Smooth muscle cell (in vitro differentiated cells): ENCODE results near the gene NLRP12. TPM values are rescaled to one million over a fixed set of nuclear protein-coding genes. Genes with fewer than 3 reads are reported as not detected.
"Not testable (repeated sequence)": the region's sequence is repeated elsewhere in the genome, so short reads cannot be mapped to it uniquely, and the experiment has no call there.

Experiments used
- DNase-seq: peaks from one replicate; lab custom pipeline; 2025; ENCODE audit not compliant: unreplicated experiment; lab: John Stamatoyannopoulos, UW
- H2AFZ ChIP-seq: fragments of 200-600 bp; sonication (generic); 2 replicates; pipeline ENCODE4 v1.6.0; 2016; ENCODE audit warnings: antibody characterized with exemption, low read depth, mild to moderate bottlenecking
- H3F3A ChIP-seq: fragments of 200-600 bp; sonication (generic); 2 replicates; pipeline ENCODE4 v1.6.0; 2017; ENCODE audit warnings: antibody characterized with exemption, low read depth
- H3K27ac ChIP-seq: fragments of 200-600 bp; sonication (generic); 2 replicates; pipeline ENCODE4 v1.5.1; 2016; ENCODE audit warnings: low read depth, mild to moderate bottlenecking
- H3K27me3 ChIP-seq: fragments of 200-600 bp; sonication (generic); 2 replicates; pipeline ENCODE4 v1.6.1; 2016; ENCODE audit warnings: low read depth, mild to moderate bottlenecking
- H3K36me3 ChIP-seq: fragments of 200-600 bp; sonication (generic); 2 replicates; pipeline ENCODE4 v1.5.1; 2016; ENCODE audit warnings: low read depth
- H3K4me1 ChIP-seq: fragments of 200-600 bp; sonication (generic); 2 replicates; pipeline ENCODE4 v1.5.1; 2016; ENCODE audit warnings: low read depth
- H3K4me2 ChIP-seq: fragments of 200-600 bp; sonication (generic); 2 replicates; pipeline ENCODE4 v1.6.0; 2016; ENCODE audit warnings: mild to moderate bottlenecking
- H3K4me3 ChIP-seq: fragments of 200-600 bp; sonication (generic); 2 replicates; pipeline ENCODE4 v1.5.1; 2016; ENCODE audit warnings: mild to moderate bottlenecking
- H3K79me2 ChIP-seq: fragments of 200-600 bp; sonication (generic); 2 replicates; pipeline ENCODE4 v1.6.0; 2016; ENCODE audit warnings: low read depth, mild to moderate bottlenecking
- H3K9ac ChIP-seq: fragments of 200-600 bp; sonication (generic); 2 replicates; pipeline ENCODE4 v1.6.0; 2016; ENCODE audit warnings: low read depth
- H3K9me3 ChIP-seq: fragments of 200-600 bp; sonication (generic); replicated peaks from 2 replicates; pipeline ENCODE4 v1.5.1; 2016; ENCODE audit warnings: low read depth
- H4K20me1 ChIP-seq: fragments of 200-600 bp; sonication (generic); 2 replicates; pipeline ENCODE4 v1.6.0; 2016; ENCODE audit warnings: low read depth
- CTCF ChIP-seq: fragments of 200-600 bp; sonication (generic); IDR thresholded peaks from 2 replicates; pipeline ENCODE4 v1.5.1; 2017; ENCODE audit warnings: borderline replicate concordance, mild to moderate bottlenecking, antibody characterized with exemption; ENCODE audit not compliant: insufficient read depth, poor library complexity, severe bottlenecking
- WGBS: methylation state at CpG from one replicate; pipeline ENCODE4 v1.1.7; 2016; ENCODE audit warnings: low lambda C conversion rate; 5-methylcytosine and 5-hydroxymethylcytosine counted together
- polyA plus RNA-seq: library from polyadenylated mRNA; unstranded; fragments of >200 nt; fragmentation: Nextera tagmentation; extraction: Ambion mirVana; gene quantifications from 2 replicates; pipeline ENCODE4 v1.2.1, GENCODE V29; 2016
- total RNA-seq: library from RNA; depleted of rRNA; stranded (reverse); fragments of >200 nt; gene quantifications from 2 replicates; pipeline ENCODE4 v1.2.3, GENCODE V29; 2014

NLRP12 gene
- total and polyA plus RNA-seq, 2 experiments from 2014 or later = 0.04 TPM; not detected in 1

GRCh38 chr19:53775524-53775923 lies 48.6 kb downstream of the NLRP12 start:
- H3K27ac ChIP-seq = no peak overlapping the region
- H3K9me3 ChIP-seq = no peaks in the 10 kb centered on the region
- H3K36me3 ChIP-seq = no peaks in the 10 kb centered on the region
- 77% methylated on average over 18 of the region's 18 CpGs for WGBS
- no peak overlapping the region for H3K9ac ChIP-seq
- H3K4me1 ChIP-seq = peaks cover 3% of the 10 kb centered on the region
- no peak overlapping the region for H2AFZ ChIP-seq
- no peak overlapping the region for H3K4me2 ChIP-seq
- H3K4me3 ChIP-seq = no peak overlapping the region
- no peaks in the 10 kb centered on the region for H3K27me3 ChIP-seq
- TF ChIP-seq CTCF = no peak
- no peaks in the 10 kb centered on the region for H4K20me1 ChIP-seq
- H3F3A ChIP-seq = no peaks in the 10 kb centered on the region
- DNase-seq = no peak
- no peaks in the 10 kb centered on the region for H3K79me2 ChIP-seq

GRCh38 chr19:53774491-53774890 lies 49.6 kb downstream of the NLRP12 start:
- not testable (repeated sequence) for H3K27me3 ChIP-seq, H3K9me3 ChIP-seq, H3K4me3 ChIP-seq, H2AFZ ChIP-seq, DNase-seq, H3K79me2 ChIP-seq, H4K20me1 ChIP-seq, H3K9ac ChIP-seq, H3K27ac ChIP-seq, H3K4me2 ChIP-seq, H3K4me1 ChIP-seq, H3F3A ChIP-seq, H3K36me3 ChIP-seq
- 14% methylated on average over 7 of the region's 7 CpGs for WGBS

- H3K79me2 ChIP-seq = no peaks in the 10 kb centered on the region
- H3K36me3 ChIP-seq = no peaks in the 10 kb centered on the region
- no peaks in the 10 kb centered on the region for H3F3A ChIP-seq
- no peak for TF ChIP-seq CTCF
- no peaks in the 10 kb centered on the region for H3K27me3 ChIP-seq
- no peak overlapping the region for H3K4me2 ChIP-seq
- no peaks in the 10 kb centered on the region for H4K20me1 ChIP-seq
- DNase-seq = no peak
- no peak overlapping the region for H3K27ac ChIP-seq
- peaks cover 3% of the 10 kb centered on the region for H3K4me1 ChIP-seq
- no peak overlapping the region for H2AFZ ChIP-seq
- H3K4me3 ChIP-seq = no peak overlapping the region
- no peak overlapping the region for H3K9ac ChIP-seq
- no peaks in the 10 kb centered on the region for H3K9me3 ChIP-seq
- 30% methylated on average over 4 of the region's 4 CpGs for WGBS
These were observed 50.1 kb downstream of the NLRP12 start for GRCh38 chr19:53773999-53774398.

DNA sequence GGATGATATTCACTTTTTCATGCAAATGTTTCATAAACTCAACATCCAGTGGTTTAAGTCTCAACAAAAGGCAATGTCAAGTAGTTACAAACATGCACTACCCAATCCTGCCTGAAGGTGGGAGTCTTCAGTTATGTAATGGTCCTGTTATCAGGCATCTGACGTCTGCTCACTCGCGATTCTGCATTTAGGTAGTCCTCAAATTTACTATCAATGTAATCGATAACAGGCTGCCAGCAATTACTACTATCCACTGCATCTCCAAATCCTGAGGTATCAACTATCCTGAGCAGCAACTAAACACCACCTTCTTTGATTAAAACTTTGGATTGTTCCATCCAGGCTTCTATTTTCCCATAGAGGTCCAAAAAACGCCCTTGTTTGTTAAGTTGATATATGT lies 51.2 kb downstream of the NLRP12 start:
- H2AFZ ChIP-seq = peak overlapping the region; percentile 56
- H3K36me3 ChIP-seq = no peaks in the 10 kb centered on the region
- H3K27me3 ChIP-seq = no peaks in the 10 kb centered on the region
- peaks cover 3% of the 10 kb centered on the region for H3K4me1 ChIP-seq
- no peaks in the 10 kb centered on the region for H4K20me1 ChIP-seq
- no peaks in the 10 kb centered on the region for H3K9me3 ChIP-seq
- H3K4me2 ChIP-seq = peak overlapping the region; percentile 63
- no peaks in the 10 kb centered on the region for H3F3A ChIP-seq
- H3K27ac ChIP-seq = no peak overlapping the region
- DNase-seq = peak; percentile 1
- no peaks in the 10 kb centered on the region for H3K79me2 ChIP-seq
- peak overlapping the region; percentile 4 for H3K4me3 ChIP-seq
- H3K9ac ChIP-seq = no peak overlapping the region
- 14% methylated on average over 5 of the region's 5 CpGs for WGBS
- peak; percentile 60 for TF ChIP-seq CTCF
